CD4-positive, alpha-beta memory T cell (primary cell): ENCODE data around the gene SRPK1. TPM values are rescaled to one million over a fixed set of nuclear protein-coding genes. Genes with fewer than 3 reads are reported as not detected.

Experiments
- CTCF ChIA-PET: fragments of 350-600 bp; sonication (Branson Sonifier 250); formaldehyde crosslinking; loops from one replicate; lab custom pipeline; 2021; ENCODE audit warnings: inconsistent platforms; ENCODE audit not compliant: partially characterized antibody; lab: Charles Lee
- POLR2A ChIA-PET: fragments of 350-600 bp; sonication (Branson Sonifier 250); formaldehyde crosslinking; loops from one replicate; lab custom pipeline; 2021; ENCODE audit not compliant: partially characterized antibody; lab: Charles Lee
- DNase-seq, 5 donors: peaks; one replicate each; pipeline versions ENCODE4 v3.0.0 to v3.0.0-alpha.2; 2020 to 2022; ENCODE audit warnings: mixed read lengths in 1 of 5
- H3K27ac ChIP-seq: one replicate; pipeline ENCODE4 v1.7.0; 2013; ENCODE audit warnings: low read depth, low read length
- H3K27me3 ChIP-seq: 2 replicates; pipeline ENCODE4 v1.7.0; 2013; ENCODE audit warnings: mild to moderate bottlenecking, low read length, moderate library complexity; ENCODE audit not compliant: insufficient read depth
- H3K36me3 ChIP-seq: 2 replicates; pipeline ENCODE4 v1.7.0; 2013; ENCODE audit warnings: mild to moderate bottlenecking, low read length, moderate library complexity; ENCODE audit not compliant: insufficient read depth
- H3K4me1 ChIP-seq: 2 replicates; pipeline ENCODE4 v1.7.0; 2013; ENCODE audit warnings: mild to moderate bottlenecking, low read length, moderate library complexity; ENCODE audit not compliant: insufficient read depth
- H3K4me3 ChIP-seq, 2 donors: one replicate each; pipeline ENCODE4 v1.7.0; 2013; ENCODE audit warnings: low read length in 2 of 2, mild to moderate bottlenecking in 1 of 2
- H3K9me3 ChIP-seq, 2 donors: one replicate each; pipeline ENCODE4 v1.7.0; 2013; ENCODE audit warnings: low read length in 2 of 2, control low read depth in 1 of 2; ENCODE audit not compliant: control insufficient read depth in 1 of 2
- H3K27ac Mint-ChIP-seq, 7 donors: one replicate each; pipeline ENCODE4 v1.8.0; 2020 to 2021; ENCODE audit warnings: mixed read lengths in 7 of 7, mild to moderate bottlenecking in 6 of 7, inconsistent platforms in 3 of 7, moderate library complexity in 3 of 7
- H3K27me3 Mint-ChIP-seq, 2 donors: one replicate each; pipeline ENCODE4 v1.8.0; 2020 to 2021; ENCODE audit warnings: mixed read lengths in 2 of 2
- H3K36me3 Mint-ChIP-seq, 2 donors: one replicate each; pipeline ENCODE4 v1.8.0; 2020 to 2021; ENCODE audit warnings: mixed read lengths in 2 of 2, inconsistent platforms in 1 of 2, mild to moderate bottlenecking in 1 of 2
- H3K4me1 Mint-ChIP-seq, 4 donors: one replicate each; pipeline ENCODE4 v1.8.0; 2020 to 2021; ENCODE audit warnings: mixed read lengths in 4 of 4, mild to moderate bottlenecking in 1 of 4
- H3K4me3 Mint-ChIP-seq, 8 donors: one replicate each; pipeline ENCODE4 v1.8.0; 2020 to 2021; ENCODE audit warnings: mixed read lengths in 8 of 8, mild to moderate bottlenecking in 7 of 8, moderate library complexity in 6 of 8, inconsistent platforms in 3 of 8
- H3K9me3 Mint-ChIP-seq, 8 donors: one replicate each; pipeline ENCODE4 v1.8.0; 2020 to 2021; ENCODE audit warnings: mixed read lengths in 8 of 8, mild to moderate bottlenecking in 5 of 8, inconsistent platforms in 3 of 8, moderate library complexity in 1 of 8
- intact Hi-C: fragments of 100-400 bp; cut with micrococcal nuclease; formaldehyde crosslinking; loops from one replicate; pipeline ENCODE4 v1.15.1; 2023
- polyA plus RNA-seq, 2 donors: library from polyadenylated mRNA; unstranded; fragments of 300-500 nt; fragmentation: Illumina TruSeq; gene quantifications; one replicate each; pipeline ENCODE4 v1.2.3, GENCODE V29; 2021
- total RNA-seq, 2 experiments: library from RNA; stranded (reverse); gene quantifications; one replicate each; pipeline ENCODE4 v1.2.3, GENCODE V29; 2021

Gene SRPK1
- total and polyA plus RNA-seq, 4 experiments from 2014 or later = 47.6 to 57.5 (median 51.6) TPM

DNA sequence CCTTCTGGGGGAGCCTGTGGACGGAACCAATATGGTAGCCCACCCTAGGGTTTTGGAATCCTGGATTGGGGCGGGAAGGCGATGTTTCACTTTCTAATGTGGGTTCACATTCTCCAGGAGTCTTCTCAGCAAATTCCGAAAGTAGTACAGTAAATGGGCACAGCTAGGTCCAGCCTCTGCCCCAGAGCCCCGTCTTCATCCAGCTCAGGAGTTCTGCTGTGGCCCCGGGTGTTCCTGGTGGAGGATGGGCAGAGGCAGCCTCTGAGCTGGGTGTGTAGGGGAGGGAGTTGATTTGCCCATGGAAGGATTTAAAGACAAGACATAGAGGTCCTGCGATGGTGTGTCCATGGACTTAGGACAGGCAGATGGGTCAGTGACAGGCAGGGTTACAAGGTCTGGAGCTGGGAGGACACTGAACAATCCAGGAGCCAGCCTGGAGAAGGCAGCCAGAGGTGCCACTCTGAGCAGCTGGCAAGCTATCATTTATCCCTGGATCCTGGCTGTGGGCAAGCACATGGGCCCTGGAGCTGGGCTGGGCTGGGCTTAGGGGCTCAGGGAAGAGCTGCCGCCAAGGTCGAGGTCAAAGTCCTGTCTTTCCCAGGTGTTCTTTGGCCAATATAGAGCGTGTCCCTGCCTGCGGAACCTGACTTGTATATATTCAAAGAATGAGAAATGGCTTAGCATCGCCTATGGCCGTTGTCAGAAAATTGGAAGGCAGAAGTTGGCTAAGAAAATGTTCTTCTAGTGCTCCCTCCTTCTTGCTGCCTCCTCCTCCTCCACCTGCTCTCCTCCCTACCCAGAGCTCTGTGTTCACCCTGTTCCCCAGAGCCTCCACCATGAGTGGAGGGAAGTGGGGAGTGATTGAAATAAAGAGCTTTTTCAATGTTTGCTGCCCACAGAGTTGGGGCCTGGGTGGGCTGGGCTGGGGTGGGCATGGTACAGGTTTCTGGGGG lies 133.4 kb downstream of the SRPK1 start:
- Mint-ChIP-seq H3K4me3 (no peak overlapping the region), H3K27ac (no peak overlapping the region), H3K27me3 (peaks cover 35 to 46% of the 10 kb centered on the region in 2 donors), H3K4me1 (no peaks in the 10 kb centered on the region), H3K9me3 (no peaks in the 10 kb centered on the region), H3K36me3 (no peaks in the 10 kb centered on the region)
- Histone ChIP-seq H3K36me3 (no peaks in the 10 kb centered on the region), H3K9me3 (no peaks in the 10 kb centered on the region), H3K27ac (no peak overlapping the region), H3K4me3 (no peak overlapping the region), H3K4me1 (no peaks in the 10 kb centered on the region), H3K27me3 (peaks cover 8% of the 10 kb centered on the region)
- no peak for DNase-seq
- intact Hi-C loops = no loop called here
- ChIA-PET POLR2A (interaction anchor here (2.2 kb wide), 1 partner anchor 10 kb away, joined by 11 read pairs; the partner anchor contains the start of gene CLPS), CTCF (interaction anchor here (0.7 to 1.2 kb wide), 2 partner anchors 9 to 11 kb away, joined by 3 to 5 read pairs; partner anchors contain the start of gene CLPS)

DNA sequence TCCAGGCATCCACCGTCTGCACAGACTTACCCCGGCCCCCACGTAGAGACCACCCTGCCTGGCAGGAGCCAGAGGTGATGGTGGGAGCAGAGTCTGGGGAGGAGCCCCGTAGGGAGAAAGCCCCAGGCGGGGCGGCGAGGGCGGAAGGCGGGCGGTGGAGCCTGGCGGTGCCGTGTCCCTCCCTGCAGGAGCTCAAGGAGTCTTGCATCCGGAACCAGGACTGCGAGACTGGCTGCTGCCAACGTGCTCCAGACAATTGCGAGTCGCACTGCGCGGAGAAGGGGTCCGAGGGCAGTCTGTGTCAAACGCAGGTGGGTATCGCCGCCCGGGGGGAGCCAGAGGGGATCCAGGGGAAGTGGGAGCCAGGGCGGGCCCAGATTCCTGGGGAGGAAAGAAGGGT lies 134.1 kb downstream of the SRPK1 start:
- Histone ChIP-seq H3K4me3 (no peak overlapping the region), H3K27me3 (peaks cover 8% of the 10 kb centered on the region), H3K9me3 (no peaks in the 10 kb centered on the region), H3K36me3 (no peaks in the 10 kb centered on the region), H3K27ac (no peak overlapping the region), H3K4me1 (no peaks in the 10 kb centered on the region)
- ChIA-PET POLR2A (interaction anchor here (2.2 kb wide), 1 partner anchor 11 kb away, joined by 11 read pairs; the partner anchor contains the start of gene CLPS), CTCF (interaction anchor here (1.2 kb wide), 1 partner anchor 10 kb away, joined by 5 read pairs; the partner anchor contains the start of gene CLPS)
- H3K4me1 Mint-ChIP-seq = no peaks in the 10 kb centered on the region
- H3K4me3 Mint-ChIP-seq = no peak overlapping the region
- H3K36me3 Mint-ChIP-seq = no peaks in the 10 kb centered on the region
- no peak for DNase-seq
- intact Hi-C loops = no loop called here
- H3K9me3 Mint-ChIP-seq = no peaks in the 10 kb centered on the region
- H3K27me3 Mint-ChIP-seq = peaks cover 41 to 50% of the 10 kb centered on the region in 2 donors
- no peak overlapping the region for H3K27ac Mint-ChIP-seq

DNA sequence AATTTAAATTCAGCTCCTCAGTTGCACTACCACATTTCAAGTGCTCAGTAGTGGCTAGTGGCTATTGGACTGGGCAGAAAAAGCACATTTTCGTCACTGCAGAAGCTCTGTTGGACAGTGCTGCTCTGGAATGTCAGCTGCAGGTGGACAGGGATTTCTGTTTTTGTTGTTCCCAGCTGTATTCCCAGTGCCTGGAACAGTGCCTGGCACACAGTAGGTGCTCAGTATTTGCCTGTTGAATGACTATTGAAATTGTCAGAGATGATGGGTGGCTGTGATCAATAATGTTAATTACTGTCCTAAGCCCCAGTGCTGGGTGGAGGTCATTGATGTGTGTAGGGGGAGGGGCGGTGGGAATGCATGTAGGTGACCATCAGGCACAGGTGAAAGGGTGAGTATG lies 134.6 kb downstream of the SRPK1 start:
- no peaks in the 10 kb centered on the region for H3K9me3 Mint-ChIP-seq
- ChIA-PET CTCF (no interaction called here), POLR2A (interaction anchor here (2.2 kb wide), 1 partner anchor 12 kb away, joined by 11 read pairs; the partner anchor contains the start of gene CLPS)
- Histone ChIP-seq H3K4me1 (no peaks in the 10 kb centered on the region), H3K9me3 (no peaks in the 10 kb centered on the region), H3K36me3 (no peaks in the 10 kb centered on the region), H3K27ac (no peak overlapping the region), H3K27me3 (peaks cover 8% of the 10 kb centered on the region), H3K4me3 (no peak overlapping the region)
- H3K36me3 Mint-ChIP-seq = no peaks in the 10 kb centered on the region
- no peaks in the 10 kb centered on the region for H3K4me1 Mint-ChIP-seq
- no peak overlapping the region for H3K27ac Mint-ChIP-seq
- intact Hi-C loops = no loop called here
- H3K27me3 Mint-ChIP-seq = peaks cover 43 to 51% of the 10 kb centered on the region in 2 donors
- H3K4me3 Mint-ChIP-seq = no peak overlapping the region
- no peak for DNase-seq

DNA sequence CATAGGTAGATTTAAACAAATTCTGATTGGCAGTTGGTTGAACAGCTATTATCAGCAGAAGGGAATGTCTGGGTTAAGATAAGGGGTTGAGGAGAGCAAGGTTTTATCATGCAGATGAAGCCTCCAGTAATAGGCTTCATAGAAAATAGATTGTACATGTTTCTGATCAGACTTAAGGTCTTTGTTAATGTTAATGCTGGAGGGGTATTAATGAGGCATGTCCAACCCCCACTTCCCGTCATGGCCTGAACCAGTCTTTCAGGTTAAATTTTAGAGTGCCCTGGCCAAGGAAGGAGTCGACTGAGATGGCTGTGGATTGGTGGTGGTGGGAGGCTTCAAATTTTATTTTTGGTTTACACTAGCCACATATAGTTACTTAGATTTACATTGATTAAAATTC lies 136.7 kb downstream of the SRPK1 start:
- no peaks in the 10 kb centered on the region for H3K9me3 ChIP-seq
- H3K4me1 ChIP-seq = no peaks in the 10 kb centered on the region
- ChIA-PET POLR2A (no interaction called here), CTCF (no interaction called here)
- H3K27me3 ChIP-seq = peaks cover 8% of the 10 kb centered on the region
- intact Hi-C loops = no loop called here
- Mint-ChIP-seq H3K4me1 (no peaks in the 10 kb centered on the region), H3K9me3 (no peaks in the 10 kb centered on the region), H3K27me3 (peaks cover 44 to 50% of the 10 kb centered on the region in 2 donors), H3K27ac (no peak overlapping the region), H3K4me3 (no peak overlapping the region), H3K36me3 (no peaks in the 10 kb centered on the region)
- DNase-seq = no peak
- no peak overlapping the region for H3K27ac ChIP-seq
- no peak overlapping the region for H3K4me3 ChIP-seq
- H3K36me3 ChIP-seq = no peaks in the 10 kb centered on the region

Other genes with a start within 250 kb of the SRPK1 start
- 10 to 100 TPM; 72.9 to 74.2 TPM for gene FKBP5, start 232.2 kb downstream of the SRPK1 start, total RNA-seq
- 100 to 1,000 TPM in 1 of 2 donors, 10 to 100 TPM in 1; 94.2 to 233 TPM for gene FKBP5, start 232.2 kb downstream of the SRPK1 start, polyA plus RNA-seq
- 1 to 10 TPM in 1 of 2 experiments, under 1 TPM in 1; 0.69 to 1.3 TPM for gene ARMC12, start 184.1 kb downstream of the SRPK1 start, total RNA-seq
- under 1 TPM in 1 of 2 donors, not detected in 1; 0.28 TPM for gene ARMC12, start 184.1 kb downstream of the SRPK1 start, polyA plus RNA-seq
- gene CLPSL2, start 144.5 kb downstream of the SRPK1 start, total RNA-seq = not detected
- gene CLPSL2, start 144.5 kb downstream of the SRPK1 start, polyA plus RNA-seq = not detected
- not detected for gene CLPSL1, start 140.1 kb downstream of the SRPK1 start, total RNA-seq
- not detected for gene CLPSL1, start 140.1 kb downstream of the SRPK1 start, polyA plus RNA-seq
- not detected for gene CLPS, start 123.8 kb downstream of the SRPK1 start, total RNA-seq
- not detected for gene CLPS, start 123.8 kb downstream of the SRPK1 start, polyA plus RNA-seq
- gene LHFPL5, start 115.7 kb downstream of the SRPK1 start, total RNA-seq = not detected
- not detected for gene LHFPL5, start 115.7 kb downstream of the SRPK1 start, polyA plus RNA-seq
- gene SLC26A8, start 103.5 kb upstream of the SRPK1 start, total RNA-seq = under 1 TPM in 1 of 2 experiments, not detected in 1; 0.09 TPM
- not detected for gene SLC26A8, start 103.5 kb upstream of the SRPK1 start, polyA plus RNA-seq
- gene MAPK14, start 106.7 kb upstream of the SRPK1 start, total RNA-seq = 10 to 100 TPM; 58.9 to 64.3 TPM
- 10 to 100 TPM; 38.5 to 48.6 TPM for gene MAPK14, start 106.7 kb upstream of the SRPK1 start, polyA plus RNA-seq
- 10 to 100 TPM; 29.6 to 30.4 TPM for gene MAPK13, start 209.4 kb upstream of the SRPK1 start, total RNA-seq
- 10 to 100 TPM; 29.1 to 36.8 TPM for gene MAPK13, start 209.4 kb upstream of the SRPK1 start, polyA plus RNA-seq